ENCODE data around the gene TPSG1.

The TPSG1 gene

GRCh38 chr16:1220098-1220728 lies 4.9 kb downstream of the TPSG1 start:
- H3K27ac ChIP-seq (ENCODE audit: low read depth, low read length) = no peak overlapping the region
- H3K4me3 ChIP-seq (ENCODE audit: low read depth, low read length) = no peak overlapping the region
- H3K79me2 ChIP-seq (ENCODE audit: control insufficient read depth, insufficient read depth, low read length, unreplicated experiment) = no peaks in the 10 kb centered on the region
- no peak overlapping the region for H2AFZ ChIP-seq (ENCODE audit: low read length, unreplicated experiment)
- no peaks in the 10 kb centered on the region for H3K36me3 ChIP-seq (ENCODE audit: insufficient read depth, low read length)
- H3K27me3 ChIP-seq (ENCODE audit: insufficient read depth, low read length) = no peaks in the 10 kb centered on the region
- no peaks in the 10 kb centered on the region for H3K4me1 ChIP-seq (ENCODE audit: control insufficient read depth, insufficient read depth, low read length, unreplicated experiment)

GRCh38 chr16:1218930-1219611 lies 6.0 kb downstream of the TPSG1 start:
- H3K4me3 ChIP-seq (ENCODE audit: low read depth, low read length) = no peak overlapping the region
- no peak overlapping the region for H3K27ac ChIP-seq (ENCODE audit: low read depth, low read length)
- no peak overlapping the region for H2AFZ ChIP-seq (ENCODE audit: low read length, unreplicated experiment)
- no peaks in the 10 kb centered on the region for H3K4me1 ChIP-seq (ENCODE audit: control insufficient read depth, insufficient read depth, low read length, unreplicated experiment)
- no peaks in the 10 kb centered on the region for H3K27me3 ChIP-seq (ENCODE audit: insufficient read depth, low read length)
- H3K36me3 ChIP-seq (ENCODE audit: insufficient read depth, low read length) = no peaks in the 10 kb centered on the region
- H3K79me2 ChIP-seq (ENCODE audit: control insufficient read depth, insufficient read depth, low read length, unreplicated experiment) = no peaks in the 10 kb centered on the region

DNA sequence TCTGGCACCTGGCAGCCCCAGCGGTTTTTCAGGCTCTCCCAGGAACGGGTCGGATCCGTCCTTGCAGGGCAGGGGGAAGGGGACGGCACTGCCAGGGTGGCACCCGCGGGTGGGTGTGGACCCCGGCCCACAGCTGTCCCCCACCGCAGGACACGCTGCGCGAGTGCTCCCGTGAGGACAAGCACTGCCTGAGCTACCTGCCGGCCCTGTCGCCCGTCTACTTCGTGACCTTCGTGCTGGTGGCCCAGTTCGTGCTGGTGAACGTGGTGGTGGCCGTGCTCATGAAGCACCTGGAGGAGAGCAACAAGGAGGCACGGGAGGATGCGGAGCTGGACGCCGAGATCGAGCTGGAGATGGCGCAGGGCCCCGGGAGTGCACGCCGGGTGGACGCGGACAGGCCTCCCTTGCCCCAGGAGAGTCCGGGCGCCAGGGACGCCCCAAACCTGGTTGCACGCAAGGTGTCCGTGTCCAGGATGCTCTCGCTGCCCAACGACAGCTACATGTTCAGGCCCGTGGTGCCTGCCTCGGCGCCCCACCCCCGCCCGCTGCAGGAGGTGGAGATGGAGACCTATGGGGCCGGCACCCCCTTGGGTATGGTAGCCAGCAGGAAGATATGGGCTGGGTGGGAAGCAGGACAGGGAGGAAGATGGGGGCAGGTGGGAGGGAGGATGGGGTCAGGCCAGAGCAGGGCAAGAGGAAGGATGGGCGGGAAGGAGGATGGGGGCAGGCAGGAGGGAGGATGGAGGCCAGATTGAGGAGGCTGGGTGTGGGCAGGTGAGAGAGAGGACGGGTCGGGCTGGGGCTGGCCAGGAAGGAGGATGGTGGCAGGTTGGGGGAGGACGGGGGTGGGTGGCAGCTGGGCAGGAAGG lies 6.8 kb downstream of the TPSG1 start:
- Histone ChIP-seq H3K4me3 (ENCODE audit: low read depth, low read length) (no peak overlapping the region), H3K27ac (ENCODE audit: low read depth, low read length) (no peak overlapping the region), H3K4me1 (ENCODE audit: control insufficient read depth, insufficient read depth, low read length, unreplicated experiment) (no peaks in the 10 kb centered on the region), H3K27me3 (ENCODE audit: insufficient read depth, low read length) (no peaks in the 10 kb centered on the region), H3K36me3 (ENCODE audit: insufficient read depth, low read length) (no peaks in the 10 kb centered on the region), H3K79me2 (ENCODE audit: control insufficient read depth, insufficient read depth, low read length, unreplicated experiment) (no peaks in the 10 kb centered on the region), H2AFZ (ENCODE audit: low read length, unreplicated experiment) (no peak overlapping the region)

- Histone ChIP-seq H3K79me2 (ENCODE audit: control insufficient read depth, insufficient read depth, low read length, unreplicated experiment) (no peaks in the 10 kb centered on the region), H3K4me3 (ENCODE audit: low read depth, low read length) (no peak overlapping the region), H3K36me3 (ENCODE audit: insufficient read depth, low read length) (no peaks in the 10 kb centered on the region), H3K27me3 (ENCODE audit: insufficient read depth, low read length) (no peaks in the 10 kb centered on the region), H2AFZ (ENCODE audit: low read length, unreplicated experiment) (no peak overlapping the region), H3K4me1 (ENCODE audit: control insufficient read depth, insufficient read depth, low read length, unreplicated experiment) (no peaks in the 10 kb centered on the region), H3K27ac (ENCODE audit: low read depth, low read length) (no peak overlapping the region)
Measured at GRCh38 chr16:1217526-1217925, 7.5 kb downstream of the TPSG1 start.

DNA sequence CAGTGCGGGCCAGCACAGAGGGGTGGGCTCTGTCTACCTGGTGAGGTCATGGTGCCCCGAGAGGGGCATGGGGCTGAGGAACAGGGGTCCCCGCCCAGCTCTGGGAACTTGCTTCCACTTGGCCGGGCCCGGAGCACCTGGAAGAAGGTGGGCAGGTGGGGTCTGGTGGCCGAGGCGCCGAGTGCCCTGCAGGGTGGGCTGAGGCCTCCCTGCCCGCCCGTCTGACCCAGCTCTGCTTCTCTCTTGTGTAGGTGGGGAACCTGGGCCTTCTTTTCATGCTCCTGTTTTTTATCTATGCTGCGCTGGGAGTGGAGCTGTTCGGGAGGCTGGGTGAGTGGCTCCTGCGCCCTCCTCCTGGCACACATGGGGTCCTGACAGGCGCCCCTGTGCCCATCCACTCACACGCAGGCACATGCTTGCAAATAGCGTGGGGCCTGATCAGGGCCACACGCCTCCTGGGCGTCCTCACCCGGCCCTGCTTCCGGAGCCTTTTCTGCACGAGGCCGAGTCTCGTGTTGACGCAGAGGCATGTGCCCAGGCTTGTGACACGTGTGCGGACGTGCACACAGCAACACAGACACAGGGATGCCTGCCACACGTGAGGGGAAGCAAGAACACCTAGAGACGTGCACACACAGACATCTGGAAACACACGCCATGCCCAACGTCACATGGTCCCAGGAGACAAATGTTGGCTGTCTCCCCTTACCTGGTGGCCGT lies 8.2 kb downstream of the TPSG1 start:
- Histone ChIP-seq H2AFZ (ENCODE audit: low read length, unreplicated experiment) (no peak overlapping the region), H3K36me3 (ENCODE audit: insufficient read depth, low read length) (no peaks in the 10 kb centered on the region), H3K79me2 (ENCODE audit: control insufficient read depth, insufficient read depth, low read length, unreplicated experiment) (no peaks in the 10 kb centered on the region), H3K27ac (ENCODE audit: low read depth, low read length) (no peak overlapping the region), H3K4me1 (ENCODE audit: control insufficient read depth, insufficient read depth, low read length, unreplicated experiment) (no peaks in the 10 kb centered on the region), H3K27me3 (ENCODE audit: insufficient read depth, low read length) (no peaks in the 10 kb centered on the region), H3K4me3 (ENCODE audit: low read depth, low read length) (no peak overlapping the region)

DNA sequence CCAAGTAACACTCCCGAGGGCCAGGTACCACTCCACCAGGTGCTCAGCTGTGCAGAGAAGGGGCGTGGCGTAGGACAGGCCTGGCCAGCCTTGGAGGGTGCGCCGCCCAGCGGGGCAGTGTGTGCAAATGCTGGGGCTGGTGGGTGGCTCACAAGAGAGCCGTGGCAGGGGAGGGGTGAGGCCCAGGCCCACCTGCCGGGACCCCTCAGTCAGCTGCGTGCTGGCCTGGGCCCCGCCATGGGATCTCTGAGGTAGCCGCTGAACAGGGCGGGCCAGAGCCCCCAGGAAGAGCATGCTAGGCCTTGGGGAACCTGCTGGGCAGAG lies 8.8 kb downstream of the TPSG1 start:
- no peaks in the 10 kb centered on the region for H3K36me3 ChIP-seq (ENCODE audit: insufficient read depth, low read length)

GRCh38 chr16:1215574-1216295 lies 9.3 kb downstream of the TPSG1 start:
- no peaks in the 10 kb centered on the region for H3K79me2 ChIP-seq (ENCODE audit: control insufficient read depth, insufficient read depth, low read length, unreplicated experiment)
- no peaks in the 10 kb centered on the region for H3K4me1 ChIP-seq (ENCODE audit: control insufficient read depth, insufficient read depth, low read length, unreplicated experiment)
- no peak overlapping the region for H3K4me3 ChIP-seq (ENCODE audit: low read depth, low read length)
- H3K27ac ChIP-seq (ENCODE audit: low read depth, low read length) = no peak overlapping the region
- H2AFZ ChIP-seq (ENCODE audit: low read length, unreplicated experiment) = no peak overlapping the region
- no peaks in the 10 kb centered on the region for H3K27me3 ChIP-seq (ENCODE audit: insufficient read depth, low read length)
- no peaks in the 10 kb centered on the region for H3K36me3 ChIP-seq (ENCODE audit: insufficient read depth, low read length)

More for the DNA sequence above, 8.8 kb downstream of the TPSG1 start:
- Histone ChIP-seq H3K4me1 (ENCODE audit: control insufficient read depth, insufficient read depth, low read length, unreplicated experiment) (no peaks in the 10 kb centered on the region), H2AFZ (ENCODE audit: low read length, unreplicated experiment) (no peak overlapping the region), H3K27me3 (ENCODE audit: insufficient read depth, low read length) (no peaks in the 10 kb centered on the region), H3K79me2 (ENCODE audit: control insufficient read depth, insufficient read depth, low read length, unreplicated experiment) (no peaks in the 10 kb centered on the region), H3K4me3 (ENCODE audit: low read depth, low read length) (no peak overlapping the region), H3K27ac (ENCODE audit: low read depth, low read length) (no peak overlapping the region)

GRCh38 chr16:1214719-1215118 lies 10.3 kb downstream of the TPSG1 start:
- Histone ChIP-seq H3K27me3 (ENCODE audit: insufficient read depth, low read length) (no peaks in the 10 kb centered on the region), H3K27ac (ENCODE audit: low read depth, low read length) (no peak overlapping the region), H3K79me2 (ENCODE audit: control insufficient read depth, insufficient read depth, low read length, unreplicated experiment) (no peaks in the 10 kb centered on the region), H3K4me3 (ENCODE audit: low read depth, low read length) (no peak overlapping the region), H3K36me3 (ENCODE audit: insufficient read depth, low read length) (no peaks in the 10 kb centered on the region), H3K4me1 (ENCODE audit: control insufficient read depth, insufficient read depth, low read length, unreplicated experiment) (no peaks in the 10 kb centered on the region), H2AFZ (ENCODE audit: low read length, unreplicated experiment) (no peak overlapping the region)

DNA sequence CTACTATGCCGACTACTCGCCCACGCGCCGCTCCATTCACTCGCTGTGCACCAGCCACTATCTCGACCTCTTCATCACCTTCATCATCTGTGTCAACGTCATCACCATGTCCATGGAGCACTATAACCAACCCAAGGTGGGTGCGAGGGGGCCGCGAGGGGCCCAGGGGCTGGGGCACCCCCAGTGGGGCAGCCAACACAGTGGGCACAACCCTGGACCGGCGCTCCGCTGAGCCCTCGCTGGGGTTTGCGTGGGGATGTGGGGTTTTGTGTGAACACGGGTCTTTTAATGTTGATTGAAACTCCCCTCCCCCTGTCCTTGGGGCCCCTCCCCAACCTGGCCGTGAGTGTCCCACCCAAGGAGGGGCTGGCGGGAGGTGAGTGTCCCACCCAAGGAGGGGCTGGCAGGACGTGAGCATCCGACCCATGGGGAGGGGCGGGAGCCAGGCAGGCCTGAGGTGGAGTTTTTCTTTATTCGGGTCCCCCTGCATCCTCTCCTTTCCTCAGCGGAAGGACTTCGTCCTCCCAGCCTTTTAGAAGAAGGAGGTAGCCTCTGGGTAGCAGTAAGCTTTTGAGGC lies 11.2 kb downstream of the TPSG1 start:
- H3K27me3 ChIP-seq (ENCODE audit: insufficient read depth, low read length) = no peaks in the 10 kb centered on the region
- no peak overlapping the region for H2AFZ ChIP-seq (ENCODE audit: low read length, unreplicated experiment)
- H3K36me3 ChIP-seq (ENCODE audit: insufficient read depth, low read length) = no peaks in the 10 kb centered on the region
- no peak overlapping the region for H3K4me3 ChIP-seq (ENCODE audit: low read depth, low read length)
- no peaks in the 10 kb centered on the region for H3K79me2 ChIP-seq (ENCODE audit: control insufficient read depth, insufficient read depth, low read length, unreplicated experiment)
- no peaks in the 10 kb centered on the region for H3K4me1 ChIP-seq (ENCODE audit: control insufficient read depth, insufficient read depth, low read length, unreplicated experiment)
- no peak overlapping the region for H3K27ac ChIP-seq (ENCODE audit: low read depth, low read length)

DNA sequence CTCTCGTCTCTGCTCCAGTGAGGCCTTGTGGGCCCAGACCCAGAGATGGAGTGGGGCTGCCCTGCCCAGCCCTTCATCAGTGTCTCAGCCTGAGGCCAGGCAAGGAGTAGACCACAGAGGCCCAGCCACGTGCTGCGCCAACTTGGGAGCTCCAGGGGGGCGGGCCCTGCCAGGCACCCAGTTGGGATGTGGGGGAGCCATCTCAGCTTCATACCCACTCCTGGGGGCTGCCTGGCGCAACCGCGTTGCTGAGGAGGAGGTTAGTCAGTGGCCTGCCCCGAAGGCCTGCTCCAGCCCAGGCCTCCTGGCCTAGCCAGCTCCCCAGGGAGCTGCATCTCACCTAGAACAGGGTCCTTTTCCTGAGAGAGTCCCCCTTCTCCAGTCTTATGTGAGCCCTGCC lies 11.8 kb downstream of the TPSG1 start:
- H3K36me3 ChIP-seq (ENCODE audit: insufficient read depth, low read length) = no peaks in the 10 kb centered on the region
- no peak overlapping the region for H2AFZ ChIP-seq (ENCODE audit: low read length, unreplicated experiment)
- H3K27me3 ChIP-seq (ENCODE audit: insufficient read depth, low read length) = no peaks in the 10 kb centered on the region

More for the DNA sequence above, 11.8 kb downstream of the TPSG1 start:
- Histone ChIP-seq H3K4me3 (ENCODE audit: low read depth, low read length) (no peak overlapping the region), H3K4me1 (ENCODE audit: control insufficient read depth, insufficient read depth, low read length, unreplicated experiment) (no peaks in the 10 kb centered on the region), H3K27ac (ENCODE audit: low read depth, low read length) (no peak overlapping the region), H3K79me2 (ENCODE audit: control insufficient read depth, insufficient read depth, low read length, unreplicated experiment) (no peaks in the 10 kb centered on the region)

All from ACC112 (cell line).